Adrenal gland (tissue), 12 donors: ENCODE measurements around the gene KIAA0040. TPM values are rescaled to one million over a fixed set of nuclear protein-coding genes. Genes with fewer than 3 reads are reported as not detected.

ENCODE experiments used
- DNase-seq, 7 donors: peaks; one replicate each; pipeline ENCODE4 v3.0.0-alpha.2; 2019 to 2020
- H3K27ac ChIP-seq, 5 donors: fragments of 200-600 bp; sonication (generic) in 4 of 5; 1 replicate in 3 of 5; 2 replicates in 2 of 5; pipeline versions ENCODE4 v1.5.1 to v1.8.0; 2016 to 2020; ENCODE audit warnings: mild to moderate bottlenecking in 1 of 5
- H3K27me3 ChIP-seq: fragments of 200-600 bp; 2 replicates; pipeline ENCODE4 v1.8.0; 2021
- H3K36me3 ChIP-seq, 2 donors: fragments of 200-600 bp; replicated peaks in 1 of 2; 1 replicate in 1 of 2; 2 replicates in 1 of 2; pipeline versions ENCODE4 v1.5.1 to v1.8.0; 2018 to 2022
- H3K4me1 ChIP-seq, 2 donors: fragments of 200-600 bp; replicated peaks in 1 of 2; 1 replicate in 1 of 2; 2 replicates in 1 of 2; pipeline versions ENCODE4 v1.5.1 to v1.8.0; 2018 to 2021
- H3K4me3 ChIP-seq, 4 donors: fragments of 200-600 bp; sonication (generic) in 3 of 4; one replicate each; pipeline ENCODE4 v1.5.1; 2016 to 2018
- H3K9me3 ChIP-seq, 3 donors: fragments of 200-600 bp; sonication (generic) in 1 of 3; replicated peaks in 1 of 3; 1 replicate in 2 of 3; 2 replicates in 1 of 3; pipeline versions ENCODE4 v1.5.1 to v1.8.0; 2016 to 2021
- CTCF ChIP-seq, 6 experiments: fragments of 450-650 bp in 4 of 6; fragments of 200-600 bp in 2 of 6; sonication (generic) in 1 of 6; IDR thresholded peaks; 1 replicate in 5 of 6; 2 replicates in 1 of 6; pipeline versions ENCODE4 v1.5.1 to v1.8.0; 2016 to 2021; ENCODE audit warnings: antibody characterized with exemption in 6 of 6, mild to moderate bottlenecking in 2 of 6, moderate library complexity in 1 of 6
- POLR2A ChIP-seq, 2 donors: fragments of 450-650 bp; IDR thresholded peaks; one replicate each; pipeline ENCODE4 v1.6.1; 2017; ENCODE audit warnings: antibody characterized with exemption in 2 of 2, mild to moderate bottlenecking in 2 of 2, moderate library complexity in 1 of 2
- WGBS, 4 donors: extraction: QIAGEN DNeasy Blood & Tissue Kit in 2 of 4; methylation state at CpG; one replicate each; pipeline versions ENCODE4 v1.1.5 to v1.1.7; 2013 to 2017; 5-methylcytosine and 5-hydroxymethylcytosine counted together
- intact Hi-C, 2 donors: fragments of 100-400 bp; cut with DNase I; formaldehyde crosslinking; loops; one replicate each; pipeline versions ENCODE4 v1.14.1 to v1.15.0; 2022 to 2023
- polyA plus RNA-seq, 3 donors: library from polyadenylated mRNA; stranded (reverse); fragments of 200-250 nt in 2 of 3; fragments of 350-450 nt in 1 of 3; fragmentation: Illumina TruSeq in 1 of 3; extraction: RNeasy Lipid Tissue Mini Kit (QIAGEN cat#74804) in 1 of 3; gene quantifications; one replicate each; pipeline ENCODE4 v1.2.3, GENCODE V29; 2013 to 2014
- total RNA-seq, 9 donors: library from RNA; depleted of rRNA in 4 of 9; stranded (reverse); fragments of >200 nt in 4 of 9; fragments of 120-200 nt in 1 of 9; fragmentation: NEBNext Ultra II Directional in 1 of 9; extraction: Animal tissue kit (Norgen Biotek cat#: 25700) in 1 of 9; gene quantifications; one replicate each; pipeline versions ENCODE4 v1.1.0 to v1.2.4, GENCODE V29; 2013 to 2023
- donor health status: healthy with polysubstance abuse.
- donor health status: Bipolar disorder and iron deficiency.
- donor health status: DM: yes; HTN: yes; CAD: no.
- donor health status: DM: no; HTN: no; CAD: no.
- donor health status: DM: no; HTN: no; CAD: no.
- donor health status: DM: yes; HTN: yes; CAD: no.

Gene KIAA0040
- total and polyA plus RNA-seq, 12 donors, result 1.8 to 54.3 (median 12.3) TPM

- WGBS, 4 donors, result 63 to 75% (median 70%) methylated on average over 4 of the region's 4 CpGs
- no peak overlapping the region for H3K27ac ChIP-seq
- peaks cover 0 to 18% of the 10 kb centered on the region in 2 donors for H3K36me3 ChIP-seq
- DNase-seq, result no peak
- intact Hi-C loops, result no loop called here
- no peaks in the 10 kb centered on the region for H3K4me1 ChIP-seq
- no peak overlapping the region for H3K4me3 ChIP-seq
- no peaks in the 10 kb centered on the region for H3K9me3 ChIP-seq
- no peaks in the 10 kb centered on the region for H3K27me3 ChIP-seq
- TF ChIP-seq POLR2A (IDR thresholded peaks at IDR 0.05) (no peak), CTCF (IDR thresholded peaks at IDR 0.05) (no peak)
Observed at GRCh38 chr1:175163702-175164101, 28.9 kb downstream of the KIAA0040 start.

- no peak for TF ChIP-seq POLR2A (IDR thresholded peaks at IDR 0.05)
- no peak for TF ChIP-seq CTCF (IDR thresholded peaks at IDR 0.05)
- no peak for DNase-seq
- Histone ChIP-seq H3K27ac (no peak overlapping the region), H3K4me1 (no peaks in the 10 kb centered on the region), H3K36me3 (peaks cover 0 to 18% of the 10 kb centered on the region in 2 donors), H3K4me3 (no peak overlapping the region), H3K9me3 (no peaks in the 10 kb centered on the region), H3K27me3 (no peaks in the 10 kb centered on the region)
- intact Hi-C loops, result no loop called here
- WGBS, 4 donors, result 83 to 91% (median 88%) methylated on average over 4 of the region's 4 CpGs
Observed at GRCh38 chr1:175162955-175163354, 29.6 kb downstream of the KIAA0040 start.

- intact Hi-C loops, result no loop called here
- no peak for TF ChIP-seq POLR2A (IDR thresholded peaks at IDR 0.05)
- no peak for TF ChIP-seq CTCF (IDR thresholded peaks at IDR 0.05)
- no peaks in the 10 kb centered on the region for H3K9me3 ChIP-seq
- H3K36me3 ChIP-seq, result peaks cover 0 to under 1% of the 10 kb centered on the region in 2 donors
- H3K4me1 ChIP-seq, result no peaks in the 10 kb centered on the region
- DNase-seq, result no peak
- no peak overlapping the region for H3K4me3 ChIP-seq
- no peak overlapping the region for H3K27ac ChIP-seq
- 84 to 89% (median 85%) methylated on average over 6 of the region's 6 CpGs for WGBS, 4 donors
- H3K27me3 ChIP-seq, result peaks cover 7% of the 10 kb centered on the region
Observed at GRCh38 chr1:175158170-175158591, 34.4 kb downstream of the KIAA0040 start.

GRCh38 chr1:175157200-175157599 lies 35.4 kb downstream of the KIAA0040 start:
- no peaks in the 10 kb centered on the region for H3K36me3 ChIP-seq
- no peak for TF ChIP-seq POLR2A (IDR thresholded peaks at IDR 0.05)
- TF ChIP-seq CTCF (IDR thresholded peaks at IDR 0.05), result no peak
- DNase-seq, result peak in 5 of 7 donors; percentile 36 to 69 (median 58)

More at GRCh38 chr1:175157200-175157599, 35.4 kb downstream of the KIAA0040 start:
- Histone ChIP-seq H3K4me1 (no peaks in the 10 kb centered on the region), H3K27me3 (peaks cover 7% of the 10 kb centered on the region), H3K4me3 (no peak overlapping the region), H3K9me3 (no peaks in the 10 kb centered on the region), H3K27ac (no peak overlapping the region)
- intact Hi-C loops, result no loop called here
- WGBS, 4 donors, result 13 to 70% (median 60%) methylated on average over 2 of the region's 2 CpGs
